NCI-H460 (cell line): ENCODE results near the gene ZAP70. TPM values are rescaled to one million over a fixed set of nuclear protein-coding genes. Genes with fewer than 3 reads are reported as not detected.
"Not testable (repeated sequence)": the region's sequence is repeated elsewhere in the genome, so short reads cannot be mapped to it uniquely, and the experiment has no call there.

ENCODE experiments used
- DNase-seq: peaks from one replicate; pipeline ENCODE4 v3.0.0-alpha.2; 2016; ENCODE audit warnings: low read depth; ENCODE audit errors: extremely low read depth
- total RNA-seq: library from RNA; depleted of rRNA; stranded (reverse); fragments of >200 nt; shearing (Covaris generic); gene quantifications from 2 replicates; pipeline ENCODE4 v1.2.3, GENCODE V29; 2014

The ZAP70 gene
- total RNA-seq, 1 experiment from 2014 or later: not detected

DNA sequence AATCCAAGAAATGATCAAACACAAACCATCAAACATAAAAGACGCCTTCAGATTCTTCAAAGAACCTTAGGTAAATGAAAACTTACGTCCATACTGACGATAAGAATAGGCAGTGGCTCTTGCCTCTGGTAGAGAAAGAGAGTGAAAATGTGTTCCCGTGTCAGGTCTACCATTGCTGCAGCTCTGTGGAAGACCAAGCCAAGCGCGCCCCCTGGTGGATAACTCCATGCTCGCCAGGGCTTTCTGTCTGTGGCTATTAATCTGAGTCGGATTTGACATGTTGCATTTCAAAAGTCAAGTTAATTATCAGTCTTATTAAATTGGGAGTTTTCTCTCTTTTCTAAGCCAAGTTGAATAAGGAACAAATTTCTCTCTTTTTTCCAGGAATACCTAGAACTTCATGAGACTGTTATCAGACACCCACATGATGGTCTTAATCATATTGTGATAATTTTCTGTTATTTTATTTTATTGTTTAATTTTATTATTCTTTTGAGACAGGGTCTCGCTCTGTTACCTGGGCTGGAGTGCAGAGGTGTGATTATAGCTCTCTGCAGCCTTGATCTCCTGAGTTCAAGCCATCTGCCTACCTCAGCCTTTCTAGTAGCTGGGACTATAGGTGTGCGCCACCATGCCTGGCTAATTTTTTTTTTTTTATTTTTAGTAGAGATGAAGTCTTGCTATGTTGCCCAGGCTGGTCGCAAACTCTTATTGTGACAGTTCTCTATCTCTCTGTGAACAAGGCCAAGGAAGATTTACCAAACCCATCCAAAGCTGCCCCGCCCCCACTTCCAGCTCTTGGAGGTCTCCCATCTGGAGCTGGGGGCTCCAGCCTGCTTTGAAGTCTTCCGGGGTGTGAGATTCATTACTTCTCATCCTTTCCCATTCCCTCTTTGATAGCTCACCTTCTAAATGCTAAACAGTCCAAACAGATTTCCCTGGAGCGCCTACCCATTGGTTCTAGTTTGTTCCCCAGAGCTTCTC is 15.8 kb upstream of the ZAP70 start:
- peak; percentile 80 for DNase-seq

DNA sequence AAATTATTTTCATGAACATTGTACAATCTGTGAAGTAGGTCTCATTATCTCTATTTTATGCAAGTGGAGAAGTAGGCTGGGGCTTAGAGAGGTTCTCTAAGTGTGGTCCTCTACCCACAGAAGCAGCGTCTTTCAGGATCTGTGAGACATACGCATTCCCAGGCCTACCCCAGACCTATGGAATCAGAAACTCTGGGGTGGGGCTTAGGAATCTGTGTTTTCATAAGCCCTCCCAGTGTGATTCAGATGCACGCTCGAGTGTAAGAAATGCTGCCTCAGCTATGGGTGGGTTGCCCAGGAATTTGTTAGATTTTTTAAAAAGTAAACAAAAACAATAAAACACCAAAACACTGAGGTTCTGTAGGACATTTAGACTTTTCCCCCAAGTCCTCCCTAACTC is 14.8 kb upstream of the ZAP70 start:
- no peak for DNase-seq

DNA sequence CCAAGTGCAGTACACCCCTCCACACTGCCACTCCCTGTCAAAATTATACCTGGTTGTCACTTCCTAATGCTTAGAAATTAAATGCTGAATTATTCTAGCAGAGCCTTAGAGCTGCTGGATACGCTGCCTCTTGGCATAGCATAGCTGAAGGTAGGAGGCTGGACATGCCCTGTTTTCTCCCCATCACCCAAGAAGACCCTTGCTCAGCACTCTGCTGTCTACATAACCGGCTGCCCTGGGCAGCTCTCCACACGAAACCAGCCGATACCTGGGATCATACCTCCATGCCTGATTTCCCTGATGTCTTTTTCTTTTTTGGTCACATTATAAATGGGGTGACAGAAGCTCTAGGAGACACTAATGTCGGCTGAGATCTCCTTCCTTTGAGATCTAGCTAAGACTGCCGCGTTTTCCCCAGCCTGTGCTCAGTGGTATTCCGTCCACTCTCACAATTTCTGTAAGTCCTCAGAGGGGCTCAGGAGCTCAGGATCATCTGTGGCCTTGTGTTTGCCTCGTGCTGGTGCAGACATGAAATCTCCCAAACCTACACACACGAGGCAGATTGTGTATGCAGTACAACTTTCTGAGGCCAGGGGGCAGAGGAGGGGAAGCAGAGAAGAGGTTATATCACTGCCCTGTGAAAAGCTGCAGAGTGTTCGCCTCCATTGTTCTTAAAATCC is 13.5 kb upstream of the ZAP70 start:
- DNase-seq: peak; percentile 58

DNA sequence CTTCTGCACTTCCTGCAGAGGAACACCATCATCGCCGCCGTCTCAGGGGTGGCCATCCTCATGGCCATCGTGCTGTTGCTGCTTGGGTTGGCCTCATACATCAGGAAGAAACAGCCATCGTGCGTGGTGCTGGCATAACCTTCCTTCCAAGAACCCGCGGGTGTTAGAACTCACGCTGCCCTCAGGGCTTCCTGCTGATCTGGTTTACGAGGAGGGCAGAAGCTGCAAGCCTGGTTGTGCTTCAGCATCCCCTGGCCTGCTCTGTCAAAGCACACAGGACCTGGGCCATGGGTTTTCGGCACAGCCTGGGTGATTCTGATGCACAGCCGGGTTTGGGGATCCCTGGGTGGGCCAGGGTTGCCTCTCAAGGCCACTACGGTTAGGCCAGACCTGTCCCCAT is 12.2 kb upstream of the ZAP70 start:
- DNase-seq: no peak

DNA sequence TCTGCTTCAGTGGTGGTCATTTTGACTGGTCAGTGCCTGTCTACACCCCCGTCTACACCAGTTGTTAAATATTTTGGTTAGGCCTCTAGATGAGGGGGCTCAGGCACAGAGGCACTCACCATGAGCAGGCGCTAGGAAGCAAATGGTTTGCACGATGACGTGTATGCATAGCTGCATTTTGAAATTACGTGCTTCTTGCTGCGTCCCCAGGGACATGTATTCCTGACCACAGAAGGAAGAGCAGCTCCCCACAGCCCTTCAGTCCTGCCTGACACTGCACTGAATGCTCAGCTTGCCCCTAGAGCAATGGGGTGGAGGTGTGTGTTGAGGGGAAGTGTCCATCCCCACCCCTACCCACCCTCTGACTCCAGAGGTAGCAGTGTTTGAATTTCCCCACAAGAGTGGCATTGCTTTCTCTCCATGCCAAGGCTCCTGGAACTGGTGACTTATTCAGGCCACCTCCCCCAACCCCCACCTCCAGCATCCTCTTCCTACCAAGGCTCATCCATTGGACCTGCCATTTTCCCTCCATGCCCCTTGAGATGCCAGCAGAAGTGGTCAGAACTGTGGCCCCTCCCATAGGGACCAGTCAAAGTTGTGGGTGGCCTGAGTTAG is 11.4 kb upstream of the ZAP70 start:
- no peak for DNase-seq

DNA sequence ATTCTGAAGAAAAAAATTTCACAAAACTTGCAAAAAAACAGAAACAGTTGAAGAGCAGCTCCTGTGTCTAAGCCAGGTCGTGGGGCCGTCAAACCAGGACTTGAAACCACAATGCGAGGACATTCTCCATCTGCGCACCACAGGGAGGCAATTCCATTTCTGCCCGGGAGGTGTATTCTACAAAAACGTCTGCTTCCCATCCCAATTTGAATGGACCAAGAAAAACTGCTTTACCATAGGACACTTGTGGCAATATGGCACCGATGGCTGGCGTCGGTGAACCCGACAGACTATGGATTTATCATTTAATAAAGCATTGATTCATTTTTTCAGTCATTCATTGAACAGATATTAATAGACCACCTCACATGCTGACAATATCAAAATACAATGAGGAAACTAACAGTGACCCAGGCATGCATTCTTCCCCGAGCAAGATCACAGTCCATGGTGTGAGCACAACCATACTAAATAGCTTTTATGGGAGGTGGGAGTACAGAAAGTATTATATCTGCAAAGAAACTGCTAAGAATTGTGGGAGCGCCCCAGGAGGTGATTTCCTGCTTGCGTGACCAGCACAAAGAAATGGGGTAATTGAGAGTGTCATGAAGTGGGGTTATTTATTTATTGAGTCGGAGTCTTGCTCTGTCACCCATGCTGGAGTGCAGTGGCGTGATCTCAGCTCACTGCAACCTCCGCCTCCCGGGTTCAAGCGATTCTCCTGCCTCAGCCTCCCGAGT is 10.5 kb upstream of the ZAP70 start:
- DNase-seq: no peak

DNA sequence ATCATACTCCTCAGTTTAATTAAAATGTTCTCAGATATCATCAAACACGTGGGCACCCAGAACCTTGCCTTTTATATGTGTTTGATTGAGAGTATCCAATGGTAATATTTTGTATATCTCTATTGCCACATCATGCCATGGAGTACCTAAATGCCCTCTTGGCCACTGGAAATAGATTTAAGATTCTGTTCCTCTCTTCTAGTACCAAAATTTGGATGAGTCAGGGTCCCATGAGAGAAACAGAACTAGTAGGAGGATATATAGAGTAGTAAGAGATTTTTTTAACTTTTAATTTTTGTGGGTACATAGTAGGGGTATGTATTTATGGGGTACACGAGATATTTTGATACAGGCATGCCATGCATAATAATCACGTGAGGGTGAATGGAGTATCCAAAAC is 9.6 kb upstream of the ZAP70 start:
- no peak for DNase-seq

DNA sequence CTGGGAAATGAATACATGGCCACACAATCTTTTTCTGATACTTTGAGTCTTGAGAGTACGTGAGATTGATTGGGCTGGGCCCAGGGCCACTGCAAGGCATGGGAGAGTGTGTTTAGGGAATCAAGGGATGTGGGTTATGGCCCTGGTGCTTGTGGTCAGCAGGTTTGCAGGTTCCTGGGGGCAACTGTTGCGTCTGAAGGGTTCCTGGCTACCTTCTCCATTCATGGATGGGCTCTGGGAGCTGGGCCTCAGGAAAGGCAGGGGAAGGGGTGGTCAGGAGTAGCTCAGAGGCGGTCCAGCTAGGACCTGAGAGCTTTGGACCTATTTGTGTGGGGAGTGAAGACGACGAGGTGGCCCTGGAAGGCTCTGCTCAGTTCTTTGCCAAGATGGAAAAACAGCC is 8.4 kb upstream of the ZAP70 start:
- no peak for DNase-seq

DNA sequence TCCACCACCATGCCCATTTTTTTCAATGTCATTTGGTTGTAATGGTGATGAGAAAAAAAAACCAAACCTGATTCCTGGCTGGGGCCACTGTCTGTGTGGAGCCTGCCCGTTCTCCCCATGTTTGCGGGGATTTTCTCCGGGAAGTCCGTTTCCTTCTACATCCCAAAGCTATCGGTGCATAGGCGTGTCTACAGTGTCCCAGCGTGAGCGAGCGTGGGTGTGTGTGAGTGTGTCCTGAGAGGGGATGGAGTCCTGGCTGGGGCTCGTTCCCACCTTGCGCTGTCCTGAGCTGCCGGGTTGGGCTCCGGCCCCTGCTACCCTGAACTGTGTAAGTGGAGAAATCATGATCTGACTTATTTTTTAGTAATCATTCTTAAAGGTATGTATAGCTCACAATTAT is 7.3 kb upstream of the ZAP70 start:
- DNase-seq: no peak

DNA sequence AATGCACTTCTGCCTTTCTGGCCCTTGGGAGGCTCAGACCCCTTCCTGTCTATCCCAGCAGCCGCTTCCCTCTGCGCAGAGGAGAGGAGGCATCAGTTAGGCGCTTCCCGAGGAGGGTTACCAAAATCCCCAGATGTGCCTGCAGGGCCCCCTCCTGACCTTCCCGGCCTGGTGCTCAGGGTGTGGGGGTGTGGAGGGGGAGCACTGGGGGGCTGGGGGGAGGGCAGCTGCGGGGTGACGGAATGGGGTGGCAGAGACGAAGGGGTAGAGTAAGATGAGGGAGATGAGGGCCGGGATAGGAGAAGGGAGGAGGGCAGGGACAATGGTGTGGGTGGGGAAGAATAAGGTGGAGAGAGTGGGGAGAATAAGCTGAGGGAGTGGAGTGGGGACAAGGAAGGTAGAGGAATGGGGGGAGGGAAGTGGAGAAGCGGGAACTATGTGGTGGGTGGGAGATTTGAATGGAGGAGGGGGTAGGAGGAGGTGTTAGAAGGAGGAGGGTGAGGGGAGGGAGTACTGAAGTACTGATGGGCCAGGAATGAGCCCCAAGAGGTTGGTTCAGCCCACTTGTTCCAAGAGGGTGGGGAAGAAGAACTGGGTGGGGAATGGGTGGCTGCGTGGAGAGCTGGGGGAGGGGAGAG is 6.5 kb upstream of the ZAP70 start:
- no peak for DNase-seq

DNA sequence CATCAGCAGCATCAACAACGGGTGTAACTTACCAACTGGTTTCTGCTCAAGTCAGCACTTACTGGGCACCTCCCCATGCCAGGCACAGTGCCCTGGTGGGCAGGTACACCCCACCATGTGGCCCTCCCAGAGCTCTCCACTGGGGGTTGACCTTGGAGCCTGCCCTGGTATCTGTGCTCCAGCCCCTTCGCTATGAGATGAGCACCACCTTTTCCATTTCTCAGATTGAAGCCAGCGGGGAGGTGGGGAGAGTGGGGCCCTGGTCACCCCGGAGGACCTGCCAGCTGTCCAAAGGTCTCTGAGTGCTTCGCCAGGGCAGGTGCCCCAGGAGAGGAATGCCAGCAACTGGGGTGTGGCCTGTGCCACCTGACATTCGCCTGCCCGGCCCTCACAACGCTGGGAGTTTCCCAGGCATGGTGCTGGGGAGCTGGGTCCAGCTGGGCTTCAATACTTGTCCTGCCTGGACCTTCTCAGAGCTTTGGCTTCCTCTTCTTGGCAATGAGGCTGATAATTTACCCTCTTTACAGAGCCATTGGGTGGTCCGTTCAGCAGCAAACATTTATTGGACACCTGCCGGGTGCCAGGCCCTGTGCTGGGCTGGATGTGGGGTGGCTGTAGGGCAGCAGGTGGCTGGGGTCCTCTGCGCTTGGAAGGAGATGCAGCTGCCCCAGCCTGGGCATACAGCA is 5.9 kb upstream of the ZAP70 start:
- DNase-seq: no peak

DNA sequence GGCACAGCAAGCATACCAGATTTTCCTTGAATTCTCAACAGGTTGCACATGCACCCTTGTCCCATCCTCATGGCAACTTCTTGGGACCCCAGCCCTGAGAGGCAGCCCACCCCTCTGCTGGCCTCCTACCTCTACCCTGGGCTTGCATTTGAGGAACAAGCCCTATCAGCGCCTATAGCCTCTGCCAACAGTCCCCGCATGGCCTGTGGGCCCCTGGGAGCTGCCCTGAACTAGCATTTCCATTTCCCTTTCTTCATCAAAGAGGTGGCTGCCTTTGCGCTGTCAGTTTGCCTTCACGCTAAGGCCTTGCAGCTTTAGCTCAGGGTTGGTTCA is 5.4 kb upstream of the ZAP70 start:
- DNase-seq: no peak

DNA sequence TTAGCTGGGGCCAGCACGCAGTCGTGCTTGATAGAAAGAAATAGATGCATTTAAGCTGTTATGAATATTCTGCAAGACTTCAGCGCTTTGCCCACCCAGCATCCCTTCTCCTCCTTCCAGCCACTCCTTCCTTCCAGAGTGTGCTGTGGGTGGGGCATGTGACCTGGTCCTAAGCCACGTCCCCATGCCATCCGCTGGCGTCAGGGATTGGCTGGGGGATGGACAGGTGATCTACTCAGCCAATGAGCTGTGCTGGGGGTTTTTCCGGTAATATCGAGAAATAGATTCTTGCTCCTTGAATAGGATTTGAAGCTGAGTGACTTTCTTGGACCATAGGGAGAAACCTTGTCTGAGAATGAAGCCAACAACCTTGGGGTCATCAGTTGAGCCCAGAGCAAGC is 4.8 kb upstream of the ZAP70 start:
- no peak for DNase-seq

DNA sequence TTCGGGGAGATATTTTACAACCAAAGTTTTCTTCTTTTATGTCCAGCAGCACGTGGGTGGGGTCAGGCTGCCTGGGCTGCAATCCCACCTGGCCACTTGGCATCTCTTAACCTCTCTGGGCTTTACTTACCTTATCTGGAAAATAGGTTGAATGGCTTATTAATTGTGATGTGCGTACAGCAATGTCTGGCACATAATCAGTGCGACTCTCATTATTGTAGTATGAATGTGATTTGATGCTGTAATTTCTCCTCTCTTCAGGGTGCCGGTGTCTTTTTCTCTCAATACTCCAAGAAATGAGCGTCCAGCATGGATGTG is 2.0 kb upstream of the ZAP70 start:
- no peak for DNase-seq

DNA sequence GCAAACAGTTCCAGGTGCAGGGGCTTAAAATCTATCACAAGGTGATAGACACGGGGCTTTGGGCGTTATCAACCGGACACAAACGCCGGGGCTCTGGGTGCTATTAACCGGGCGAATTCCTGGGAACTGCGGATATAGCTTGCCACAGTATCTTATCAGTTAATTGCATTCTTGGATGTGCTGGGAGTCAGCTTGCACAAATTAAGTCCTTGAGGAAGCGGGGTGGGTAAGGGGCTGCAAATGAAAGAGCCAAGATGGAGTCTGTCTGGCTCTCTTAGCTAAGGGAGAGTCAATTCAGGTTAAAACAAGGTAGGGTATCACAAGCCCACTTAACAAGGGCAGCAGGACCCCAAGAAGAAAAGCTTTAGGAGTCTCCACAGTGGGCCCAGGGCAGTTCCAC is 1.2 kb upstream of the ZAP70 start:
- DNase-seq: not testable (repeated sequence)

DNA sequence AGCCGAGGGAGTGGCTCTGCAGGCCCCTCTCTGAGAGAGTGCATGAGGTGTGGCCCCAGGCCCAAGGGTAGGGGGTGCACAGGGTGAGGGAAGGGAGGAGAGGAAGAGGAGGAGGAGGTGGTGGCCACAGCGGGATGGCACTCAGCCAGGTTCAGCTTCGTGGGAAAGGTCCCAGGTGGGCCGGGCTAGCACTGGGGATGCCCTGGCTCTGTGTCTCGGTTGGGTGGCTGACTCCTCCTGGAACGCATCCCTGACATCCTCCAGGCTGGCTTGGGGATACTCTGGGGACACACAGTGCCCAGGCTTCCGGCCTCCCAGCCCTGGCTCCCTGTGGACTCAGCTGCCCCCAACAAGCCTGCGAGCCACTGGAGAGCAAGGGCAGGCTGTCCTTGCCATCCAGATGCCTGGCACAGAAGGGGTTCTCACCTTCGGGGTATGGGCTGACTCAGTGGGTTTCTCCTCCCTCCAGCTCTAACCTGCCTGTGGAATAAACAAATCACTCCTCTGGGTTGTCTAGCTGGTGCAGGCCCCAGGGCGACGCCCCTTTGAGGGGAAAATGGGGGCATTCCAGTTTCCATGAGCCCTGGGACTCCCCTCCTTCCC is 582 bp upstream of the ZAP70 start:
- no peak for DNase-seq

DNA sequence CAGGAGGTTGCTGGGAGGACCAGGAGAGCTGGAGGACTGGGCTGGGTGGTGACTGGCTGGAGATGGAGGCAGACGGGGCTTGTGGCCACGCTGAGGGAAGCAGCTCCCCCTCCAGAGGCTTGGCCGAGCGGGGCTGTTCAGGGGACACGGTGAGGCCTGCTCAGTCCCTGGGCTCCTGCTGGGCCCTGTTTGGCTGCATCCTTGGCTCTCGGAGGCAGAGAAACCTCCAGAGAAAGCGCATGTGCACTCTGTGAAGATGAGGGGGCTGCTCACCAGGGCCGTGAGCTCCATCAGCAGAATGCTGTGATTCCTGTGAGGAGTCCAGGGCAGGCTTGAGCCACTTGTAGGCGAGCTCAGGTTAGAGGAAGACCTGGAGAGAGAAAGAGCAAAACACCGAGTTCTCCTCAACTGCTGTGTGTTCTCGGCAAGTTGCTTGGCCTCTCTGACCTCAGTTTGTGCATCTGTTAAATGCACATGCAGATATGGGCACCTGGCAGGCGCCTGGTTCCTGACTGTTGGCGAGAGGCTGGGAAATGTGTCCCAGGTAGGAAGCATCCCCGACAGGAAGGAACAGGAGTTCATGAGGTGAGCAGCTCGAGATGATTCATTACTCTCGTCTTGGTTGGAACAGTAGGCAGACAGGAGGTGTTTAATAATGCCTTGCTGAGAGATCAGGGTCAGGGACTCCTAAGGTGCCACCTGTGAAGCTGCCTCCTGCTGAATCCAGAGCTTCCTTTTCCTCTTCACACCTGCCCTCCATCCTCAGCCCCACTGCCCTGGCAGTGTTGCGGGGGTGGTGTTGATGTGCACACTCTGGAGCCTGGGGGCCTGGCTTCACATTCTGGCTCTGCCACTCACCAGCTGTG is 941 bp downstream of the ZAP70 start:
- no peak for DNase-seq

DNA sequence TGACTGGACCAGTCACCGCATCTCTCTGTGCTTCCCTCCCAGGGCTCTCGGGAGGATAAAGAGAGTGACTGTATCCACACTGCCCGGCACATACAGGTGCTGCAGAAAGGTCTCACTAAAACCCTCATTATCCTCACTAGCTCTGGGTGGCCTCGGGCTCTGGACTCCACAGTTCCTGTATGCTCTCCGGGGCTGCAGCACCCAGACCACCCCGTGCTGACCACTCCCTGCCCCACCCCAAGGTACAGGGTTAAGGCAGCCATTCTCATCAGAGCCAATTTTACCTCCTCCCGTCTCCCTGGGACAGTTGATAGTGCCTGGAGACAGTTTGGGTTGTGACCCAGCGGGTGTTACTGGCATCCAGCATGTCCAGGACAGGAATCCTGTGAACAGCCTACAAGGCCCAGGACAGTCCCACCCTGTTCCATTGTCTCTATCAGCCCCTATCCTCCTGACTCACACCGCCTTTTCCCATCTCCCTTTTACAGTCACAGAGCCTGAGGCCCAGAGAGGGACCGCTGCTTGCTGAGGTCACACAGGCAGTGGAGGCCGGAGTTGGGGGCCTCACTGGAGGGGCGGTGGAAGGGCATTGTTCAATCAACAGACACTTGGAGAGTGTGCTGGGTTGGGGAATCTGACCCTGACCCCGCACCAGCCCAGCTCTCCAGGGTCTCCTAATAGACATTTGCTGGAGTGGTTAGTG is 1.7 kb downstream of the ZAP70 start:
- no peak for DNase-seq
